ENCODE results near the gene PTMS.
A peak's percentile ranks its signal among the peaks of the same experiment; 100 is the strongest.

Gene PTMS

GRCh38 chr12:6752167-6752920 lies 13.8 kb upstream of the PTMS start:
- no peak for DNase-seq (ENCODE audit: low read depth)

GRCh38 chr12:6752921-6753771 lies 13.0 kb upstream of the PTMS start, which contains the start of gene MLF2:
Gene MLF2 (minus strand): TSS chr12:6753141. CDS start chr12:6752334, 807 bp downstream.
- DNase-seq (ENCODE audit: low read depth): peak; percentile 96

- DNase-seq (ENCODE audit: low read depth): no peak
Measured at GRCh38 chr12:6753772-6754356, 12.3 kb upstream of the PTMS start.

GRCh38 chr12:6754411-6754810 lies 11.8 kb upstream of the PTMS start:
- no peak for DNase-seq (ENCODE audit: low read depth)

GRCh38 chr12:6757028-6757690 lies 9.0 kb upstream of the PTMS start:
- DNase-seq (ENCODE audit: low read depth): no peak

GRCh38 chr12:6758506-6759095 lies 7.6 kb upstream of the PTMS start:
- no peak for DNase-seq (ENCODE audit: low read depth)

GRCh38 chr12:6759741-6760140 lies 6.4 kb upstream of the PTMS start:
- no peak for DNase-seq (ENCODE audit: low read depth)

- no peak for DNase-seq (ENCODE audit: low read depth)
Measured at GRCh38 chr12:6763380-6763779, 2.8 kb upstream of the PTMS start.

- DNase-seq (ENCODE audit: low read depth): peak; percentile 50
Measured at GRCh38 chr12:6764011-6764828, 1.9 kb upstream of the PTMS start.

- DNase-seq (ENCODE audit: low read depth): no peak
Measured at GRCh38 chr12:6765048-6765633, 1.0 kb upstream of the PTMS start.

GRCh38 chr12:6766651-6767349 lies 637 bp downstream of the PTMS start:
- peak; percentile 52 for DNase-seq (ENCODE audit: low read depth)

GRCh38 chr12:6767353-6768319 lies 1.5 kb downstream of the PTMS start:
- DNase-seq (ENCODE audit: low read depth): no peak

GRCh38 chr12:6768437-6768914 lies 2.3 kb downstream of the PTMS start:
- DNase-seq (ENCODE audit: low read depth): no peak

GRCh38 chr12:6768990-6769389 lies 2.8 kb downstream of the PTMS start:
- DNase-seq (ENCODE audit: low read depth): no peak

GRCh38 chr12:6769666-6770065 lies 3.5 kb downstream of the PTMS start:
- no peak for DNase-seq (ENCODE audit: low read depth)

- no peak for DNase-seq (ENCODE audit: low read depth)
Measured at GRCh38 chr12:6770094-6770493, 3.9 kb downstream of the PTMS start.

GRCh38 chr12:6770600-6770999 lies 4.4 kb downstream of the PTMS start:
- DNase-seq (ENCODE audit: low read depth): no peak

GRCh38 chr12:6771091-6771495 lies 4.9 kb downstream of the PTMS start:
- DNase-seq (ENCODE audit: low read depth): no peak
